SK-MEL-5 (cell line): ENCODE measurements around the gene TSPAN17. TPM values are rescaled to one million over a fixed set of nuclear protein-coding genes. Genes with fewer than 3 reads are reported as not detected.

ENCODE experiments used
- DNase-seq: peaks from one replicate; pipeline ENCODE4 v3.0.0-alpha.2; 2016; ENCODE audit warnings: low read depth, low spot score
- in situ Hi-C: cut with HindIII; loops from 2 replicates; pipeline ENCODE4 v1.10.0; 2016; ENCODE audit warnings: low sequenced_read_pairs, high pct_unique_total_duplicates, low pct_unique_long_range_greater_than_20kb
- total RNA-seq: library from RNA; depleted of rRNA; stranded (reverse); fragments of >200 nt; shearing (Covaris generic); gene quantifications from 2 replicates; pipeline ENCODE4 v1.2.3, GENCODE V29; 2014

Gene TSPAN17
- total RNA-seq, 1 experiment from 2014 or later: 19.7 TPM

GRCh38 chr5:176665517-176665916 is 18.2 kb downstream of the TSPAN17 start:
- DNase-seq: no peak
- in situ Hi-C loops: no loop called here

GRCh38 chr5:176667637-176668036 is 20.4 kb downstream of the TSPAN17 start:
- in situ Hi-C loops: no loop called here
- DNase-seq: no peak

- in situ Hi-C loops: no loop called here
- no peak for DNase-seq
These were observed 23.2 kb downstream of the TSPAN17 start for GRCh38 chr5:176670449-176670848.

DNA sequence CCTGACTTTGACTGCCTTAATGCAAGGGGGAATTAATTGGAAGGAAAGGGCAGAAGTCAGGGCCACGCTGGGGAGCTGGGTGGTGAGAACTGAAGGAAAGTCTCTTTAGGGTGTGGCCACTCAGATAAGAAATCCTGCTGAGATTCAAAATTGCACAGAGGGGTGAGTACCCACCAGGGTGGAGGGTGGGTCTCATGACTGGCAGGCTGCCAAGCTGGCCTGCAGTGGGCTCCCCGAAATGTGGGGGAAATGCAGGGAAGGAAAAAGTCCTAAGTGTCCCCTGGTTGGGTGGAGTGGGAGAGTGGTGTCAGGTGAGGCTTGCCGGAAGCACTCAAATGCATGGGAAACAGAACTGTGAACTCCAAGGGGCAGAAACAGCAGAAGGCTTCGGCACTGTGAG is 24.1 kb downstream of the TSPAN17 start:
- in situ Hi-C loops: no loop called here
- no peak for DNase-seq

DNA sequence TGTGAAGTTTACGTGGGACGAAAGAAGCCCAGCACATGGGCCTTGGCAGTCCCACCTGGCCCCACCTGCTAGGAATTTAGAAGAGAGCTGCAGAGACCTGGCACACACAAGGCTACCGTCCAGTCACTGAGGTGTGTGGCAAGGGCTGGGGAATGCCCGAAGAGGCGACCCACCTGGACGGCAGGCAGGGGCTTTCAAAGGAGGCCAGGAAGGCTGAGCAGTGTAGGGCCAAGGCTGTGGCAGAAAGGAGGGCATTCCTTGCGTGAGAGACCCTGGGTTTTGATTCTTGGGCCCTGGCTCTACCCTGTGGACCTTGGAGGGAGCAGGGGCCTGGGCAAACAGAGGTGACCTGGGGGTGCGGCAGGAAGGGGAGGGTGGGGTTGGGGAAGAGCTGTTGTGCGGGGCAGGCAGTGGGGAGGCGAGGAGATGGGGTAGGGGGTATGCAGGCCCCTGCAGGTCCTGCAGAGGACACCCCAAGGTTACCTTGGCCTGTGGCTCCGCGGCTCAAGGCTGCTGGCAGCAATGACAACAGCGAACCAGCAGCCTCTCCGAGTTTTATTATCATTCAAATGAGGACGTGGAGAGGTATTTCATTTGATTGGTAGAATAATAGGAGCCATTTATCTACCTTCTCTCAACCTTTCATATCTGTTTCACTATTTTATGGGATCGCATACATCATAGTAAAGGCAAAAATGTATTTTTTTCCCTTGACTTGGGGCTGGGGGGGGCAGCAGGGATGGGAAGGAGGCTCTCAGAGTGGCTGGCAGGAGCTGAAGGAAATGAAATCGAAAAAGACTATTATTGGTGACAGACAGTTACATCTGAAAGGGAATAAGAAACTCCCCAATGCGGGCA is 24.8 kb downstream of the TSPAN17 start:
- in situ Hi-C loops: no loop called here
- no peak for DNase-seq

DNA sequence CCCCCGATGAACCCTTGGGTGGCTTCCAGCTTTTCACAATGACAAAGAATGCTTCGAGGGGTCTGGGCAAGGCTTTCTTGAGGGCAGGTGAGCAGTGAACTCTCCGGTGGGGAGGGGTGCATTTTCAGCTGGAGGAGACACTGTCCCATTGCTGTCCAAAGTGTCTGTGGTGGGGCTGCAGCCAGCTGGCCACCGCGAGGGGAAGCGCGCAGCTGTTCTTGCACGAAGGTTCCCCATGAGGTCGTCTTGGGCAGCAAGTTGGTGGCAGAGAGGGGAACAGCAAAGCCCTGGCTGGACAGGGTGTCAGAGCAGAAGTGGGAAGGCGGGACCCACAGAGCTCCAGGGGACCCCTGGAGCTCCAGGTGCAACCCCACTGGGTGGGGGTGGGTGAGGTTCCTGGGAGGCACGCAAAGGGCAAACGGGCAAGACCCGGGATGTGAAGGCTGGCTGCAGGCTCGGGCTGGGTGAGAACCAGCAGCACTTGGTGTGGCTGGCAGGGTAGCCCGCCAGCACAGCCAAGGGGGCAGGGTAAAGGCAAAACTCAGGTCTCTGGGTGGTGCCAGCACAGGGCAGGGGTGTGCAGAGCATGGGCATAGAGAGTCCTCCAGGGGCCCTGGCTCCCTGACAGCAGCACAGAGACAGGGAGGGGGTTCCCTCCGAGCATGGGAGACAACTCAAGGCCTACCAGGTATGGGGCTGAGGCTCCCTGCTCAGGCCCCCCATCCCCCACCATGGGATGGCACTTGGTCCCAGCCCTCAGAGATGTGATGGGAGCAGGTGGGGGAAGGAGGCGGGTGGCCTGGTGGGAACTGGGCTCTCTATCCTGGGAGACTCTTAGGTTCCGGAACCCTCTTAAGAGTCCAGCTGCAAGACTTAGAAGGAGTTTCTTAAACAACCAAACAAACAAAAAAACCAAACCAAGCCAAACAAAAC is 26.6 kb downstream of the TSPAN17 start:
- in situ Hi-C loops: no loop called here
- no peak for DNase-seq

GRCh38 chr5:176674799-176675198 is 27.5 kb downstream of the TSPAN17 start:
- no peak for DNase-seq
- in situ Hi-C loops: no loop called here

- DNase-seq: peak; percentile 29
- in situ Hi-C loops: no loop called here
These were observed 28.5 kb downstream of the TSPAN17 start for GRCh38 chr5:176675676-176676360.

- no peak for DNase-seq
- in situ Hi-C loops: no loop called here
These were observed 29.1 kb downstream of the TSPAN17 start for GRCh38 chr5:176676361-176676824.

DNA sequence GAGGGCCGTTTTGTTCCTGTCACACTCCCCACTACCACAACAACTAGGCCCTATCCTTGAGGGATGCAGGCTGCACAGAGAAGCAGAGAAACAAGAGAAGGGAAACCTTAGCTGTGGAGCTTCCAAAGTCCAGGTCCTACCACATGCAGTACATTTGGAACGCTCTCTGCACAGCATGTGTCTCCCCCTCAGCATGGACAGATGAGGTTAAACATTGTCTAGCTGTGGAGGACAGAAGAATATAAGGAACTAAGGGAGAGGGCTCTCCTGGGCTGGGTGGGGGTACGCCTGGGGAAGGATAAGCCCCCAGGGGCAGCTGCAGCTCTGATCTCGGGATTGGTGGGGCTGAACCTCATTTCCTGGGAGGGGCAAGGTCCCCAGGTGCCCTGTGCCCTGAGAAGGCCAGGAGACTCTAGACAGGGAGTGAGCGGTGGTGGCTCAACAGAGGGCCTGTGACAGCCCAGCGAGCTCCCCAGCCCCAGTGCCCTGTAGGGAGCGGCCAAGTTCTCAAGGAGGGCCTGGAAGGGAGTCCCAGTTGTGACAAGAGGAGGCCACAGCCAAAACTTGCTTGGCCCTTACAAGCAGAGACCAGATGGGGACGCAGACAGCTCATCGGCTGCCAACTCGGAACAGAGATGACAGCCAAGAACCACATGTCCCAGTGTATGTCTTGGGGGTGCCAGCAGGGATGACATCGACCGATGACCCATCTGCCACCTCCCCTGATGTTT is 30.1 kb downstream of the TSPAN17 start:
- no peak for DNase-seq
- in situ Hi-C loops: no loop called here

DNA sequence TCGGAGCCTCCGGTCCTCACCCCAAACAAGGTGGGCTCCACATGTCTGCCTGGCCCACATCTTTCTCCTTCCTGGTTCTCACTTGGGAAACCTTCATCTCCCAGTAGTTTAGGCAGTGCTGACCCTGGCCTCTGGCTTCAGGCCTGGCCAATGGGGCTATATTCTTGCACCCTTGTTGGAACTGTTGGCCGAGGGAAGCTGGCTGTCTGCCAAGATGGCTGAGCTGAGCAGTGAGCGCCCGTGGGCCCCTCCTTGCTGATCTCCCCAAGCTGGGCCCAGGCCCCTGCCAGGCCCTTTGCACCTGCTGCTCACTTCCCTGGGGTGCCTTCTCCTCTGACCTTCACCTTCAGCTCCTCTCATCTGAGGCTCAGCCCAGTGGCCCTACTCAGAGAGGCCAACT is 31.3 kb downstream of the TSPAN17 start:
- in situ Hi-C loops: no loop called here
- DNase-seq: no peak

GRCh38 chr5:176679365-176680225 is 32.3 kb downstream of the TSPAN17 start:
- DNase-seq: no peak
- in situ Hi-C loops: no loop called here

- in situ Hi-C loops: no loop called here
These were observed 32.9 kb downstream of the TSPAN17 start for GRCh38 chr5:176680226-176680563.

GRCh38 chr5:176682016-176682531 is 34.8 kb downstream of the TSPAN17 start:
- in situ Hi-C loops: no loop called here
- no peak for DNase-seq

More at GRCh38 chr5:176680226-176680563, 32.9 kb downstream of the TSPAN17 start:
- no peak for DNase-seq

DNA sequence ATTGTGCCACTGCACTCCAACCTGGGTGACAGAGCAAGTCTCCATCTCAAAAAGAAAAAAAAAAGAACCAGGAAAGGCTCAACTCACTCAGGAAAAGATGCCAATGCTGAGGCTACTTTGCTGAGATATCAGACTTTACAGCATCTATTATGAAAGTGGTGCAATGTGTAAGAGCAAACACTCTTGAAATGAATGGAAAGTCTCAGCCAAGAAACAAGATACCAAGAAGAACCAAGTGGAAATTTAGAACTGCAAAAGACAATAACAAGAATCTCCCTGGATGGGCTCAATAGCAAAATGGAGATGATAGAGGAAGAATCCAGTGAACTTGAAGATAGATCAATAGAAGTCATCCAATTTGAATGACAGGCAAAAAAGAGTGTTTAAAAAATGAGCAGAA is 37.7 kb downstream of the TSPAN17 start:
- in situ Hi-C loops: no loop called here

GRCh38 chr5:176687247-176687646 is 40.0 kb downstream of the TSPAN17 start:
- in situ Hi-C loops: no loop called here
- no peak for DNase-seq

More for the DNA sequence above, 37.7 kb downstream of the TSPAN17 start:
- DNase-seq: no peak
